ENCODE measurements around the gene ACAD9.
"Not testable (repeated sequence)": the region's sequence is repeated elsewhere in the genome, so short reads cannot be mapped to it uniquely, and the experiment has no call there.

The ACAD9 gene

DNA sequence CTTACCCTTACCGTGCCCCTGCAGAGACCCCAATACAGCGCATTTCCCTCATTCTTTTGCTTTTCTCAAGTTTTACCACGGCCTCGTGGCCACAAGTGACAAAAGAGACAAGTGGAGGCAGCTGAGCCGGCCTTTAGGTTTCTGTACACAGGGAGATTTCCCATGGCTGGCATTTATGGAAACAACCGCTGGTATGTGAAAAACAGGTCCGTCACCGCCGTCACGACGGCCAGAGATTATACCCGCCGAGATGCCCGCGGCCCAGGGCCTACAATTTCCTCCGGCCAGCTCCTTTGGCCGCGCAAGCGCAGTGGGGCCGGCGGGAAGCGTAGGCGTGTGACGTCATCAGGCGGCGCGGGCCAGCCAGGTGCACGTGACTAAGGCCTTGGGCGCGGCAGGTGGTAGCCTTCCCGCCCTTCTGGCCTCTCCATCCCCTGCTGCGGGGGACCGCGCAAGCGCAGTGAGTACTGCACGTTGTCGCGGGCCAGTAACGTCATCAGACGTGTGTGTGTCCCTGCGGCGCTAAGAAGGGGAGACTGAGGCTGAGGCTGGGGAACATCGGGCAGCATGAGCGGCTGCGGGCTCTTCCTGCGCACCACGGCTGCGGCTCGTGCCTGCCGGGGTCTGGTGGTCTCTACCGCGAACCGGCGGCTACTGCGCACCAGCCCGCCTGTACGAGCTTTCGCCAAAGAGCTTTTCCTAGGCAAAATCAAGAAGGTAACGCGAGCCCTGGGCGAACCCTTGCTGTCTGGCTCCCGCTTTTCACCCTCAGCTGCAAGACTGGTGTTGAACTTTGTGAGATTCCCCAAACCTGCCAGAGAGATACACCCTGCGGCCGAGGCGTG is at the start of gene ACAD9:
Gene ACAD9, plus strand, starts transcription at position 496 of the 845 bp plus-strand sequence. Its CDS starts 72 bp downstream, at position 568.
- peak within 1 kb of the TSS; percentile 84 for H3K4me3 ChIP-seq (ENCODE audit: low read depth, low read length)
- peak within 1 kb of the TSS; percentile 94 for H3K27ac ChIP-seq (ENCODE audit: low read depth, low read length)
- peaks cover 43% of the 10 kb centered on the region for H3K4me1 ChIP-seq (ENCODE audit: control insufficient read depth, insufficient read depth, low read length, unreplicated experiment)
- H3K27me3 ChIP-seq (ENCODE audit: insufficient read depth, low read length) = no peaks in the 10 kb centered on the region
- H3K36me3 ChIP-seq (ENCODE audit: insufficient read depth, low read length) = peaks cover 8% of the 10 kb centered on the region; the same call in 1 of the 2 replicates
- H2AFZ ChIP-seq (ENCODE audit: low read length, unreplicated experiment) = peak within 1 kb of the TSS; percentile 93
- peaks cover 65% of the 10 kb centered on the region for H3K79me2 ChIP-seq (ENCODE audit: control insufficient read depth, insufficient read depth, low read length, unreplicated experiment)

- H3K79me2 ChIP-seq (ENCODE audit: control insufficient read depth, insufficient read depth, low read length, unreplicated experiment); H3K4me1 ChIP-seq (ENCODE audit: control insufficient read depth, insufficient read depth, low read length, unreplicated experiment); H3K4me3 ChIP-seq (ENCODE audit: low read depth, low read length); H2AFZ ChIP-seq (ENCODE audit: low read length, unreplicated experiment); H3K27me3 ChIP-seq (ENCODE audit: insufficient read depth, low read length); H3K36me3 ChIP-seq (ENCODE audit: insufficient read depth, low read length); H3K27ac ChIP-seq (ENCODE audit: low read depth, low read length): not testable (repeated sequence)
These were observed 49.3 kb upstream of the ACAD9 start for GRCh38 chr3:128829925-128830625.

DNA sequence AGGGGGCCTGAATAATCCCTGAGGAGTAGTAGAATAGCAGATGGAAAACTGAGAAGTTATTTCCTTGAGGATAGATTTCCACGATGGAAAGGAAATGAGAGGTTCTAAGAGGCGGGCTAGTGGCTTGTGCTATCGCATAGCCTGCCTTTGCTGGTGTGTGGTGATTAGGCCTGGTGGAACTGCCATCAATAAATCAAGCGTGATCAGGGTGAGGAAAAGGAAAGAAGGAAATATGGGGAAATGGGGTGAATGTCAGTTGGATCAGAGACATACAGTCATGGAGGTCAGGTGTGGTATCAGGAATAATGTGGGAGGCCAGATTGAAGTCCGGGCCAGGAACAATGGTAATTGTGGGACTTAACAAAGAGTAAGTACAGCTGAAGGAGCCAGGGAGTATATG is 48.7 kb upstream of the ACAD9 start:
- not testable (repeated sequence) for H3K36me3 ChIP-seq (ENCODE audit: insufficient read depth, low read length); H2AFZ ChIP-seq (ENCODE audit: low read length, unreplicated experiment); H3K4me1 ChIP-seq (ENCODE audit: control insufficient read depth, insufficient read depth, low read length, unreplicated experiment); H3K27me3 ChIP-seq (ENCODE audit: insufficient read depth, low read length); H3K79me2 ChIP-seq (ENCODE audit: control insufficient read depth, insufficient read depth, low read length, unreplicated experiment); H3K4me3 ChIP-seq (ENCODE audit: low read depth, low read length); H3K27ac ChIP-seq (ENCODE audit: low read depth, low read length)

DNA sequence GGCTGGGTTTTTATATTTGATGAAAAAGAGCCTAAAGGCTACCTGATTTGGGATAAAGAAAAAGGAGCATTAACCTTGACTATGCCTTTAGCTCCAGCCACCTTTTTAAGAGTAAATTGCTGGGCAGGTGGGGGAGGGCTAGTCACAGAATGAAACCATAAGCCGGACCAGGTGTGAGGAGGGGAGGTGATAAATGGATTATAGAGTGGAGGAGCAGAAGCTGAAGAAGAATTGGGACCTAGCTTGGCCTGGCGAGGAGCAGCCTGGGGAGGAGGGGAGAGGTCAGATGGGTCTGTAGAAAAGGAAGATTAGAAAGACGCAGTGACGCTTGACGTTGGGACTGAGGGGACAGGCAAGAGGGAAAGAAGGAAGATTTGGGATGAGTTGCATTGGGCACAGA is 46.4 kb upstream of the ACAD9 start:
- H3K4me3 ChIP-seq (ENCODE audit: low read depth, low read length); H3K79me2 ChIP-seq (ENCODE audit: control insufficient read depth, insufficient read depth, low read length, unreplicated experiment); H2AFZ ChIP-seq (ENCODE audit: low read length, unreplicated experiment); H3K27ac ChIP-seq (ENCODE audit: low read depth, low read length); H3K36me3 ChIP-seq (ENCODE audit: insufficient read depth, low read length); H3K4me1 ChIP-seq (ENCODE audit: control insufficient read depth, insufficient read depth, low read length, unreplicated experiment); H3K27me3 ChIP-seq (ENCODE audit: insufficient read depth, low read length): not testable (repeated sequence)

DNA sequence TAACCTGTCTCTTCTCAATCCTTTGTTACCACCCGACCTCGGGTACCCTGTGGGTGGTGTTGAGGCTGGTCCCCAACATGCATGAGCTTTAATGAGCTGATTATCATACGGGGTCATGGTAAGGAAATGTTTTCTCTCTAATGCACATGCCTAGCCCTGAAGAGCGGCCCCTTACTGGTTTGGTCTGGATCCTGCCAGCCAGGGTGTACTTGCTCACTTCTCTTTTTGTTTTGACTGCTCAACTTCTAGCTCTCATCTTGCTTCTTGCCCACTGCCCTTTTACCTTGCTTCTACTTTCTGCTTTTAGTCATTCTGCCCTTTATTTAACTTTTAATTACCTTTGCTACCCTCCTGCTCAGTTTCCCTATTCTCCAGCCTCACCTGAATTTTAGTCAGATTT is 44.3 kb upstream of the ACAD9 start:
- Histone ChIP-seq H3K79me2 (ENCODE audit: control insufficient read depth, insufficient read depth, low read length, unreplicated experiment) (no peaks in the 10 kb centered on the region), H3K36me3 (ENCODE audit: insufficient read depth, low read length) (no peaks in the 10 kb centered on the region), H3K4me1 (ENCODE audit: control insufficient read depth, insufficient read depth, low read length, unreplicated experiment) (no peaks in the 10 kb centered on the region), H3K27ac (ENCODE audit: low read depth, low read length) (no peak overlapping the region), H3K27me3 (ENCODE audit: insufficient read depth, low read length) (no peaks in the 10 kb centered on the region), H3K4me3 (ENCODE audit: low read depth, low read length) (no peak overlapping the region), H2AFZ (ENCODE audit: low read length, unreplicated experiment) (no peak overlapping the region)

- no peaks in the 10 kb centered on the region for H3K79me2 ChIP-seq (ENCODE audit: control insufficient read depth, insufficient read depth, low read length, unreplicated experiment)
- no peak overlapping the region for H3K27ac ChIP-seq (ENCODE audit: low read depth, low read length)
- H3K4me1 ChIP-seq (ENCODE audit: control insufficient read depth, insufficient read depth, low read length, unreplicated experiment) = peaks cover 11% of the 10 kb centered on the region
- no peaks in the 10 kb centered on the region for H3K27me3 ChIP-seq (ENCODE audit: insufficient read depth, low read length)
- H3K36me3 ChIP-seq (ENCODE audit: insufficient read depth, low read length) = no peaks in the 10 kb centered on the region
- H2AFZ ChIP-seq (ENCODE audit: low read length, unreplicated experiment) = no peak overlapping the region
- no peak overlapping the region for H3K4me3 ChIP-seq (ENCODE audit: low read depth, low read length)
These were observed 37.2 kb upstream of the ACAD9 start for GRCh38 chr3:128841926-128842920.

- H3K27ac ChIP-seq (ENCODE audit: low read depth, low read length) = no peak overlapping the region
- H3K4me1 ChIP-seq (ENCODE audit: control insufficient read depth, insufficient read depth, low read length, unreplicated experiment) = peaks cover 11% of the 10 kb centered on the region
- H3K27me3 ChIP-seq (ENCODE audit: insufficient read depth, low read length) = no peaks in the 10 kb centered on the region
- H3K79me2 ChIP-seq (ENCODE audit: control insufficient read depth, insufficient read depth, low read length, unreplicated experiment) = no peaks in the 10 kb centered on the region
- no peaks in the 10 kb centered on the region for H3K36me3 ChIP-seq (ENCODE audit: insufficient read depth, low read length)
- no peak overlapping the region for H2AFZ ChIP-seq (ENCODE audit: low read length, unreplicated experiment)
- no peak overlapping the region for H3K4me3 ChIP-seq (ENCODE audit: low read depth, low read length)
These were observed 34.9 kb upstream of the ACAD9 start for GRCh38 chr3:128844502-128844901.

- peak overlapping the region; percentile 17 for H2AFZ ChIP-seq (ENCODE audit: low read length, unreplicated experiment)
- no peak overlapping the region for H3K27ac ChIP-seq (ENCODE audit: low read depth, low read length)
- H3K4me3 ChIP-seq (ENCODE audit: low read depth, low read length) = peak overlapping the region; percentile 68; the same call in 1 of the 2 replicates
- H3K4me1 ChIP-seq (ENCODE audit: control insufficient read depth, insufficient read depth, low read length, unreplicated experiment) = peaks cover 11% of the 10 kb centered on the region
- H3K79me2 ChIP-seq (ENCODE audit: control insufficient read depth, insufficient read depth, low read length, unreplicated experiment) = no peaks in the 10 kb centered on the region
- H3K36me3 ChIP-seq (ENCODE audit: insufficient read depth, low read length) = no peaks in the 10 kb centered on the region
- H3K27me3 ChIP-seq (ENCODE audit: insufficient read depth, low read length) = no peaks in the 10 kb centered on the region
These were observed 34.2 kb upstream of the ACAD9 start for GRCh38 chr3:128845119-128845777.

- Histone ChIP-seq H3K79me2 (ENCODE audit: control insufficient read depth, insufficient read depth, low read length, unreplicated experiment) (no peaks in the 10 kb centered on the region), H2AFZ (ENCODE audit: low read length, unreplicated experiment) (peak overlapping the region; percentile 59), H3K4me3 (ENCODE audit: low read depth, low read length) (peak overlapping the region; percentile 68), H3K27me3 (ENCODE audit: insufficient read depth, low read length) (no peaks in the 10 kb centered on the region), H3K36me3 (ENCODE audit: insufficient read depth, low read length) (no peaks in the 10 kb centered on the region), H3K4me1 (ENCODE audit: control insufficient read depth, insufficient read depth, low read length, unreplicated experiment) (peaks cover 11% of the 10 kb centered on the region), H3K27ac (ENCODE audit: low read depth, low read length) (no peak overlapping the region)
These were observed 33.5 kb upstream of the ACAD9 start for GRCh38 chr3:128845778-128846485.
